NCI-H748 treated with DMSO at 0.1 percent for 48 hours (cell line): ENCODE results near the gene LLGL2.

ENCODE experiments used
- DNase-seq: peaks from one replicate; lab custom pipeline; 2025; lab: John Stamatoyannopoulos, UW

The LLGL2 gene

GRCh38 chr17:75616521-75617122 is 91.1 kb downstream of the LLGL2 start:
- no peak for DNase-seq

- DNase-seq = no peak
Measured at GRCh38 chr17:75617218-75617617, 91.7 kb downstream of the LLGL2 start.

- no peak for DNase-seq
Measured at GRCh38 chr17:75617675-75618074, 92.2 kb downstream of the LLGL2 start.

GRCh38 chr17:75619506-75620431 is 94.3 kb downstream of the LLGL2 start:
- DNase-seq = no peak

GRCh38 chr17:75621489-75621888 is 96.0 kb downstream of the LLGL2 start:
- DNase-seq = no peak

- no peak for DNase-seq
Measured at GRCh38 chr17:75622076-75622475, 96.6 kb downstream of the LLGL2 start.

GRCh38 chr17:75622771-75623273 is 97.3 kb downstream of the LLGL2 start:
- no peak for DNase-seq

- DNase-seq = no peak
Measured at GRCh38 chr17:75623386-75623785, 97.9 kb downstream of the LLGL2 start.

- DNase-seq = no peak
Measured at GRCh38 chr17:75624021-75624420, 98.5 kb downstream of the LLGL2 start.
